GM18499 (cell line): ENCODE results near the gene TMEM126A.
A peak's percentile ranks its signal among the peaks of the same experiment; 100 is the strongest.

Source experiments
- ATAC-seq: cut with Tn5 transposase; IDR thresholded peaks from one replicate; pipeline ENCODE4 v1.9.1; 2021; ENCODE audit warnings: moderate number of reproducible peaks; ENCODE audit not compliant: insufficient read depth, unreplicated experiment

TMEM126A gene

GRCh38 chr11:85685820-85686459 is 38.2 kb downstream of the TMEM126A start, which contains the start of gene CCDC89:
Gene CCDC89 (minus strand): TSS chr11:85686195. CDS start chr11:85686130, 65 bp downstream.
- no peak for ATAC-seq

GRCh38 chr11:85694385-85694980 is 46.7 kb downstream of the TMEM126A start:
- no peak for ATAC-seq

- ATAC-seq: no peak
Observed at GRCh38 chr11:85695546-85695945, 47.8 kb downstream of the TMEM126A start.

GRCh38 chr11:85697747-85698146 is 50.0 kb downstream of the TMEM126A start:
- ATAC-seq: no peak

- ATAC-seq: no peak
Observed at GRCh38 chr11:85698195-85698594, 50.4 kb downstream of the TMEM126A start.

- ATAC-seq: peak; percentile 93
Observed at GRCh38 chr11:85699957-85700741, 52.4 kb downstream of the TMEM126A start.

GRCh38 chr11:85704967-85705366 is 57.2 kb downstream of the TMEM126A start:
- no peak for ATAC-seq

GRCh38 chr11:85705800-85706199 is 58.0 kb downstream of the TMEM126A start:
- ATAC-seq: no peak
